GM12874 (cell line): ENCODE data around the gene PXYLP1.

Source experiments
- CTCF ChIP-seq: IDR thresholded peaks from 2 replicates; pipeline ENCODE4 v1.5.1; 2011; ENCODE audit warnings: low read depth, mild to moderate bottlenecking, control low read depth, low read length, moderate library complexity; ENCODE audit not compliant: insufficient read depth

The PXYLP1 gene

GRCh38 chr3:141333836-141334626 lies 102.4 kb downstream of the PXYLP1 start:
- no peak for TF ChIP-seq CTCF

- TF ChIP-seq CTCF: no peak
These were observed 103.1 kb downstream of the PXYLP1 start for GRCh38 chr3:141334627-141335250.

GRCh38 chr3:141335531-141336061 lies 104.0 kb downstream of the PXYLP1 start:
- no peak for TF ChIP-seq CTCF

- no peak for TF ChIP-seq CTCF
These were observed 105.3 kb downstream of the PXYLP1 start for GRCh38 chr3:141336672-141337522.

GRCh38 chr3:141337523-141337854 lies 105.9 kb downstream of the PXYLP1 start:
- no peak for TF ChIP-seq CTCF

- TF ChIP-seq CTCF: no peak
These were observed 106.4 kb downstream of the PXYLP1 start for GRCh38 chr3:141337991-141338390.

- no peak for TF ChIP-seq CTCF
These were observed 107.3 kb downstream of the PXYLP1 start for GRCh38 chr3:141338881-141339280.
